ENCODE results near the gene PZP. TPM values are rescaled to one million over a fixed set of nuclear protein-coding genes. Genes with fewer than 3 reads are reported as not detected.
"Not testable (repeated sequence)": the region's sequence is repeated elsewhere in the genome, so short reads cannot be mapped to it uniquely, and the experiment has no call there.

The PZP gene
- total RNA-seq, 1 donor from 2014 or later = not detected

- ATAC-seq = no peak
Observed at GRCh38 chr12:9180810-9181209, 27.4 kb downstream of the PZP start.

DNA sequence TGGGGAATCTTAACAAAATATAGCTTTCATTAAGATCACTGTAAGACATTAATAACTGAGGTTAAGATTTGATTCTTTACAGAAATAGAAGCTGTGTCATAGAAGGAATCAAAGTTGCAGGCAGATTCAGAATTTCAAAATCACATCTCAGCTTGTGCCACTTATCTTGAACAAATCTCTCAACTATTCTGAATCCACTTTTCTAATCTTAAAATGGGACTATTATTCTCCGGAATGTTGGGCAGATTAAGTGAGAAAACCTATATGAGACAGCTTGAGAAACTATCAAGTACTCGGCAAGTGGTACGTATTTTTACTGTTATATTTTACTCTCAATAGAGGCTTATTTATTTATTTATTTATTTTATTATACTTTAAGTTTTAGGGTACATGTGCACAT, 28.4 kb downstream of the PZP start:
- no peak for ATAC-seq

- no peak for ATAC-seq
Observed at GRCh38 chr12:9169979-9170634, 38.1 kb downstream of the PZP start.

- not testable (repeated sequence) for ATAC-seq
Observed at GRCh38 chr12:9167345-9167744, 40.9 kb downstream of the PZP start.

- ATAC-seq = no peak
Observed at GRCh38 chr12:9163392-9163791, 44.8 kb downstream of the PZP start.

GRCh38 chr12:9156119-9156518, 52.1 kb downstream of the PZP start:
- no peak for ATAC-seq

- ATAC-seq = peak; percentile 22
Observed at GRCh38 chr12:9149372-9149771, 58.8 kb downstream of the PZP start.

DNA sequence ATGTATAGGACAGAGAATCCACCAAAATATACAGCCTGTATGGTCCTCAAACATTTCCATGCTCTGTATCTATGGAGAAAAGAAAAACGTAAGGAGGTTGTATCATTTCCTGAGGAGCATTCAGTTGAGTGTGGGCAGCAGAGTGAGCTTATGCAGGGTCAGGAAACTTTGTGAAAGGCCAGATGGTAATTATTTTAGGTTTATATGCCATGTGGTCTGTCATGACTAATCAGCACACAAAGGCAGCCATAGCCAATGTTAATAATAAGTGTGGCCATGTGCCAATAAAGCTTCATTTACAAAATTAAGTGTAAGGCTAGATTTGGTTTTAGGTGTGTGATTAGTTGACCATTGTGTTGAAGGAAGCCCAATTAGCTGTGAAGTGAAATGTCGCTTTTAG, 59.3 kb downstream of the PZP start:
- ATAC-seq = no peak

GRCh38 chr12:9147461-9147860, 60.7 kb downstream of the PZP start:
- ATAC-seq = no peak

DNA sequence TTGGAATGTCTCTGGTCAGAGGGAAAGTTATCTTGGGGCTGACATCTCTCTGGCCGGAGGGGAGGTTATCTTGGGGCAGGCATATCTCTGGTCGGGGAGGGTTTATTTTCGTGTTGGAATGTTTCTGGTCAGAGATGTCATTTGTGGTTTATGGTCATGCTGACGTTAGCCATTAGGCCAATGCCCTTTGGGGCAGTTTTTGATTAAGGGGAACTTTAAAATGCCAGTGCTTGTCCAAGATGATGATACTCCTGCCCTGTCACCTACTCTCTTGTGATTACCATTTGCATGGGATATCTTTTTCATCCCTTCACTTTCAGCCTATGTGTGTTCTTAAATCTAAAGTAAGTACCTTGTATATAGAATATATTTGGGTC, 63.5 kb downstream of the PZP start:
- ATAC-seq = no peak

GRCh38 chr12:9143929-9144729, 64.1 kb downstream of the PZP start:
- ATAC-seq = no peak

DNA sequence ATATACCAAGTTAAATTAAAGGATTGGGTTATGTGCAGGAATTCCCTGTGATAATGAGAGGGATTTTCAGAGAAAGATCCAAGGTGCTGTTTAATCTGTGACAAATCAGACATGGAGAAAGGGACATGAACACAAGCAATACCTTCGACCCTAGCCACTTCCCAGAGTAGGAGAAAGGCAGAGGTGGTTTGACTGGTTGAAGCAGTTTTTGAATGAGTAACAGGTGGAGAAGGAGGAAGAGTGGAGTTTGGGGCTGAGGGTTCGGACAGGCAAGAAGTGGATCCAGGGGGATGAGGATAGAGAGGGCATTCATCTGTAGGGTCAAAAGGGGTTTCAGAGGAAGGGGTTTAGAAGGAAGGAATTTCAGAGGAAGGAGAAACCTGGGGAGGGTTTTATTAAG, 65.1 kb downstream of the PZP start:
- peak; percentile 68 for ATAC-seq

DNA sequence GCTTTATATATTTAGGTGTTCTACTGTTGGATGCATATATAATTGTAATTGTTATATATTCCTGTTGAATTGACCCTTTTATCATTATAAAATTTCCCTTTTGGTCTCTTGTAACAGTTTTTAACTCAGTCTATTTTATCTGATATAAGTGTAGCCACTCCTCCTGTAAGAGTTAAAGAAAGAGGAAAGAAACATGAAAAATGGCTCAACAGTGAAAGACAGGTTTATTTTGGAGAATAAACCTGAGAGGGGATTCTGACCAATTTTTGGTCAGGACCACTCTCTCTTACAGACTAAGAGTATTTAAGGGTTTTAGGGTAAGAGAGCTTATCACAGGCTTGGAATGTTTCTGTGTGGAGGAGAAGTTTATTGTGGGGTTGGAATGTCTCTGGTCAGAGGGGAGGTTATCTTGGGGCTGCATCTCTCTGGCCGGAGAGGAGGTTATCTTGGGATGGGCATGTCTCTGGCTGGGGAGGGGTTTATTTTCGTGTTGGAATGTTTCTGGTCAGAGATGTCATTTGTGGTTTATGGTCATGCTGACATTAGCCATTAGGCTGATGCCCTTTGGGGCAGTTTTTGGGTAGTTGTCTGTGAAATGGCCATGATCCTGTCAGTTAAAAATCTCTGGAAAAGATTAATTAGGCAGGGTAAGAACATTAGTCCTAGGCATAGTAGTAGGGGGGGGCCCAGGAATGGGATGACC, 68.5 kb downstream of the PZP start:
- ATAC-seq = not testable (repeated sequence)

GRCh38 chr12:9135903-9136310, 72.3 kb downstream of the PZP start:
- no peak for ATAC-seq

- peak; percentile 58 for ATAC-seq
Observed at GRCh38 chr12:9134981-9135628, 73.1 kb downstream of the PZP start.

- ATAC-seq = no peak
Observed at GRCh38 chr12:9133216-9133916, 74.8 kb downstream of the PZP start.

DNA sequence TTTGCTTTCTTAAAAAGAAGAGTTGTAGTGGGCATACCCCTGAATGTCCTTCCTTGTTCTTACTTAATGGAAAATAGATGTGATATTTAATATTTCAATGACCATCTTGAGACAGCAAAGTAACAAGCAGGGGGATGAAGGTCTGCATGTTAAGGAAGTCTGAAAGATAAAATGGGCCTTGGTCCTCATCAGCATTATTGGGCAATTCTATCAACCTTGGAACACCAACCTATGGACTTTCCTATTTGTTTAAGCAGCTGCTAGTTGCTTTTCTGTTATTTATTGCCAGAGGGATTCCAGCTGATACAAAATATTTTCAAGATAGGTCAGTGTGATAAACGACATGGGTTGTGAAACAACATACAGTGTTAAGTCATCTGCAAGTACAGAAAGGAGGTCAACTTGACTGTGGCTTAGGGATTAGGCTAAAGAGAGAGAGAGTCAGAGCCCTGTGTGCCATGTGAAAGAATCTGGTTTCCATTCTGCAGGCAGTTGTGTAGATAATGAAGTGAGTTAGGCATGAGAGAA, 76.1 kb downstream of the PZP start:
- ATAC-seq = no peak

- no peak for ATAC-seq
Observed at GRCh38 chr12:9130244-9130643, 78.0 kb downstream of the PZP start.

- ATAC-seq = no peak
Observed at GRCh38 chr12:9127936-9128663, 80.1 kb downstream of the PZP start.

DNA sequence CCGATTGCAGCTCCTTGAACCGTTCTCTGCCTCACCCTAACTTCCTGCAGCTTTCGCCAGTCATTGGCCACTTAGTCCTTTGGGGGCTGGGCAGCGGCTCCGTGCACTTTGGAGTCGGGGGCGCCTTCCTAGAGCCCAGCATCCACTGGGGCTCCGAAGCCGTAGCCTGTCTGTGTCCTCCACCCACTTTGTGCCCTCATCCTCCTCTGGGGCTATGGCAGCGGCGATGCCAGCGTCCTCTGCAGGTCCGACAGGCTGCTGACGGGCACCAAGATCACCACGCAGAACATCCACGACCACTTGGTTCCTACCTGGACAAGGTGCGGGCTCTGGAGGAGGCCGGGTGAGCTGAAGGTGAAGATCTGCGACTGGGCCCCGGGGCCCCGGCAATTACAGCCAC, 80.7 kb downstream of the PZP start:
- no peak for ATAC-seq

DNA sequence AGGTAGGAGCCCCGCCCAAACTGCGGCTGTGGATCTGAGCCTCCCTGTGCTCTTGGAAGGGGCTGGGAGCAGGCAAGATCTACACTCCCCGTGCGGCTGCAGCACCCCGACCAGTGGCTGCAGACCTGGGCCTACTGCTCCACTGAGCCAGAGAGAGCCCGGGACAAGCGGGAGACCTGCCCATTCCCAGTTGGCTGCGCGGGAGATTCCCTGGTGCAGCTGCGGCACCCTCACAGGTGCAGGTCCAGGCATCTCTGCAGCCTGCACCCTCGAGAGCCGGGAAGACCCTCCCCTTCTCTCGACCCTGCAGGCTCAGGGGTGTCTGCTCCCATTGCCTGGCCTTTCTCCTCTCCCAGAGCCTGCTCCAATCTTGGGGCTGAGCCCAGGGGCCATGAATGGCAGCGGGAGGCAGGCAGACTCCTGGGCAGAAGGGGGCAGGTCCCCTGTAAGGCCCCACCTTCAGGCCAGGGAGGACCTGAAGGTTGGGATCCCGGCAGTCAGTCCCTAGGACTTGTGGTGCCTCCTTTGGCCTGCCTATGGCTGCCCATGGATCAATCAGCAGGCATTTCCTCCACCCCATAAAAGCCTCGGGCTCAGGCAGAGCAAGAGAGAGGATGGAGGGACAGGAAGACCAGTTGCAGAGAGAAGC, 83.7 kb downstream of the PZP start:
- ATAC-seq = no peak
